OCI-LY3 (cell line): ENCODE measurements around the gene NPIPA5.
"Not testable (repeated sequence)": the region's sequence is repeated elsewhere in the genome, so short reads cannot be mapped to it uniquely, and the experiment has no call there.

ENCODE experiments used
- H2AFZ ChIP-seq: fragments of 200-600, 300-600 bp; shearing (Covaris generic); 2 replicates; pipeline ENCODE4 v1.6.0; 2014; ENCODE audit warnings: antibody characterized with exemption, low read depth, low read length
- H3K27ac ChIP-seq: fragments of 200-600, 300-600 bp; sonication (generic); 2 replicates; pipeline ENCODE4 v1.5.1; 2014; ENCODE audit warnings: mild to moderate bottlenecking, low read length, moderate library complexity, mixed read lengths
- H3K27me3 ChIP-seq: fragments of 200-600, 300-600 bp; sonication (generic); 2 replicates; pipeline ENCODE4 v1.6.1; 2014; ENCODE audit warnings: low read depth, low read length, mixed read lengths
- H3K36me3 ChIP-seq: fragments of 200-600, 300-600 bp; sonication (generic); replicated peaks from 2 replicates; pipeline ENCODE3; 2014; ENCODE audit warnings: low read depth, low read length, mixed read lengths
- H3K4me1 ChIP-seq: fragments of 300-600, 200-600 bp; sonication (generic); 2 replicates; pipeline ENCODE4 v1.6.1; 2014; ENCODE audit warnings: low read length, mixed read lengths
- H3K4me2 ChIP-seq: fragments of 200-600, 300-600 bp; sonication (generic); 2 replicates; pipeline ENCODE4 v1.6.1; 2014; ENCODE audit warnings: low read length, mixed read lengths
- H3K4me3 ChIP-seq: fragments of 300-600, 200-600 bp; sonication (generic); 2 replicates; pipeline ENCODE4 v1.5.1; 2014; ENCODE audit warnings: antibody characterized with exemption, mild to moderate bottlenecking, low read length, moderate library complexity
- H3K79me2 ChIP-seq: fragments of 300-600, 200-600 bp; shearing (Covaris generic); 2 replicates; pipeline ENCODE4 v1.6.1; 2014; ENCODE audit warnings: mild to moderate bottlenecking, low read length, mixed read lengths
- H3K9ac ChIP-seq: fragments of 300-600, 200-600 bp; shearing (Covaris generic); 2 replicates; pipeline ENCODE4 v1.6.0; 2014; ENCODE audit warnings: mild to moderate bottlenecking, low read length, moderate library complexity
- H3K9me3 ChIP-seq: fragments of 200-600, 300-600 bp; shearing (Covaris generic); 2 replicates; pipeline ENCODE4 v1.6.1; 2014; ENCODE audit warnings: low read length, mixed read lengths; ENCODE audit not compliant: insufficient read depth
- H4K20me1 ChIP-seq: fragments of 200-600, 300-600 bp; sonication (generic); 2 replicates; pipeline ENCODE4 v1.6.1; 2016; ENCODE audit warnings: low read length, mixed read lengths; ENCODE audit not compliant: insufficient read depth
- CTCF ChIP-seq: fragments of 200-600, 300-600 bp; sonication (generic); IDR thresholded peaks from 2 replicates; pipeline ENCODE4 v1.5.1; 2014; ENCODE audit warnings: antibody characterized with exemption, low read length, low read depth
- EZH2phosphoT487 ChIP-seq: fragments of 200-600 bp; shearing (Covaris generic); IDR thresholded peaks from 2 replicates; pipeline ENCODE4 v1.6.1; 2018; ENCODE audit warnings: antibody characterized with exemption, mixed run types, low read depth

Gene NPIPA5

GRCh38 chr16:15399317-15399716 is 21.2 kb upstream of the NPIPA5 start:
- H4K20me1 ChIP-seq = no peaks in the 10 kb centered on the region
- no peaks in the 10 kb centered on the region for H3K9me3 ChIP-seq
- no peak overlapping the region for H3K4me2 ChIP-seq
- no peak overlapping the region for H3K4me3 ChIP-seq
- H3K27me3 ChIP-seq = no peaks in the 10 kb centered on the region
- H3K9ac ChIP-seq = no peak overlapping the region
- H3K4me1 ChIP-seq = peaks cover 11% of the 10 kb centered on the region
- no peaks in the 10 kb centered on the region for H3K79me2 ChIP-seq
- no peaks in the 10 kb centered on the region for H3K36me3 ChIP-seq
- no peak overlapping the region for H3K27ac ChIP-seq
- TF ChIP-seq EZH2phosphoT487 (no peak), CTCF (no peak)
- H2AFZ ChIP-seq = no peak overlapping the region

- no peak overlapping the region for H3K9ac ChIP-seq
- TF ChIP-seq EZH2phosphoT487 (no peak), CTCF (no peak)
- no peaks in the 10 kb centered on the region for H3K79me2 ChIP-seq
- H3K4me1 ChIP-seq = peaks cover 5% of the 10 kb centered on the region
- no peaks in the 10 kb centered on the region for H3K9me3 ChIP-seq
- H4K20me1 ChIP-seq = no peaks in the 10 kb centered on the region
- H3K27me3 ChIP-seq = no peaks in the 10 kb centered on the region
- no peak overlapping the region for H3K4me3 ChIP-seq
- H3K4me2 ChIP-seq = no peak overlapping the region
- no peak overlapping the region for H2AFZ ChIP-seq
- H3K27ac ChIP-seq = no peak overlapping the region
- H3K36me3 ChIP-seq = no peaks in the 10 kb centered on the region
Observed at GRCh38 chr16:15398618-15399316, 20.7 kb upstream of the NPIPA5 start.

GRCh38 chr16:15396948-15397594 is 19.0 kb upstream of the NPIPA5 start:
- no peaks in the 10 kb centered on the region for H3K36me3 ChIP-seq
- no peak overlapping the region for H3K9ac ChIP-seq
- H3K4me3 ChIP-seq = no peak overlapping the region
- H4K20me1 ChIP-seq = no peaks in the 10 kb centered on the region
- H2AFZ ChIP-seq = no peak overlapping the region
- no peaks in the 10 kb centered on the region for H3K9me3 ChIP-seq
- no peak overlapping the region for H3K4me2 ChIP-seq
- H3K27me3 ChIP-seq = no peaks in the 10 kb centered on the region
- no peak overlapping the region for H3K27ac ChIP-seq
- no peaks in the 10 kb centered on the region for H3K79me2 ChIP-seq
- no peaks in the 10 kb centered on the region for H3K4me1 ChIP-seq
- no peak for TF ChIP-seq EZH2phosphoT487
- TF ChIP-seq CTCF = no peak

- not testable (repeated sequence) for H3K9me3 ChIP-seq, H3K9ac ChIP-seq, H3K4me2 ChIP-seq, H3K27ac ChIP-seq, H3K4me1 ChIP-seq, H3K36me3 ChIP-seq, H2AFZ ChIP-seq, H3K27me3 ChIP-seq, H3K4me3 ChIP-seq, H3K79me2 ChIP-seq, H4K20me1 ChIP-seq
Observed at GRCh38 chr16:15396509-15396829, 18.4 kb upstream of the NPIPA5 start.

GRCh38 chr16:15395631-15396508 is 17.8 kb upstream of the NPIPA5 start, which contains the start of gene MPV17L:
MPV17L (plus strand) TSS chr16:15395754; CDS start chr16:15395898, 144 bp downstream.
- not testable (repeated sequence) for H3K4me3 ChIP-seq, H3K27ac ChIP-seq, H3K79me2 ChIP-seq, H3K36me3 ChIP-seq, H3K9me3 ChIP-seq, H3K4me2 ChIP-seq, H3K27me3 ChIP-seq, H4K20me1 ChIP-seq, H3K4me1 ChIP-seq, H3K9ac ChIP-seq, H2AFZ ChIP-seq

- not testable (repeated sequence) for H2AFZ ChIP-seq, H3K9ac ChIP-seq, H3K9me3 ChIP-seq, H3K27me3 ChIP-seq, H3K4me1 ChIP-seq, H3K36me3 ChIP-seq, H4K20me1 ChIP-seq, H3K4me2 ChIP-seq, H3K27ac ChIP-seq, H3K4me3 ChIP-seq, H3K79me2 ChIP-seq
Observed at GRCh38 chr16:15393025-15393424, 14.9 kb upstream of the NPIPA5 start.
